Progenitor cell of endocrine pancreas (in vitro differentiated cells): ENCODE results near the gene ARHGAP11A. TPM values are rescaled to one million over a fixed set of nuclear protein-coding genes. Genes with fewer than 3 reads are reported as not detected.

Experiments used
- DNase-seq: peaks from one replicate; pipeline ENCODE4 v3.0.0; 2021; ENCODE audit warnings: low spot score; ENCODE audit not compliant: unreplicated experiment
- H3K27ac Mint-ChIP-seq: 2 replicates; pipeline ENCODE4 v1.8.0; 2021; ENCODE audit warnings: mild to moderate bottlenecking, moderate library complexity, mixed read lengths
- H3K27me3 Mint-ChIP-seq: 2 replicates; pipeline ENCODE4 v1.8.0; 2021; ENCODE audit warnings: mixed read lengths
- H3K36me3 Mint-ChIP-seq: 2 replicates; pipeline ENCODE4 v1.8.0; 2022; ENCODE audit warnings: mixed read lengths; ENCODE audit not compliant: insufficient read depth
- H3K4me1 Mint-ChIP-seq: 2 replicates; pipeline ENCODE4 v1.8.0; 2021; ENCODE audit warnings: low read depth, mixed read lengths
- H3K4me3 Mint-ChIP-seq: 2 replicates; pipeline ENCODE4 v1.8.0; 2021; ENCODE audit warnings: low read depth, mild to moderate bottlenecking, moderate library complexity, mixed read lengths
- H3K9me3 Mint-ChIP-seq: 2 replicates; pipeline ENCODE4 v1.8.0; 2021; ENCODE audit warnings: low read depth, mixed read lengths
- CTCF ChIP-seq: fragments of 200-600 bp; sonication (generic); IDR thresholded peaks from one replicate; pipeline ENCODE4 v1.5.0; 2021; ENCODE audit warnings: antibody characterized with exemption, mild to moderate bottlenecking; ENCODE audit not compliant: unreplicated experiment
- total RNA-seq: library from RNA; stranded (reverse); gene quantifications from 2 replicates; pipeline ENCODE4 v1.2.1, GENCODE V29; 2021

Gene ARHGAP11A
- total RNA-seq, 1 donor from 2014 or later: 28.0 TPM

DNA sequence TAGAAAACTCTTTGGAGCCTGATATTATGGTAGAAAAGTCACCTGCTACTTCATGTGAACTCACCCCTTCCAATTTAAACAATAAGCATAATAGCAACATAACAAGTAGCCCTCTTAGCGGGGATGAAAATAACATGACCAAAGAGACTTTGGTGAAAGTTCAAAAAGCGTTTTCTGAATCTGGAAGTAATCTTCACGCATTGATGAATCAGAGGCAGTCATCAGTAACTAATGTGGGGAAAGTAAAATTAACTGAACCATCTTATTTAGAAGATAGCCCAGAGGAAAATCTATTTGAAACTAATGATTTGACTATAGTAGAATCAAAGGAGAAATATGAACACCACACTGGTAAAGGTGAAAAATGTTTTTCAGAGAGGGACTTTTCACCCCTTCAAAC is 21.1 kb downstream of the ARHGAP11A start:
- H3K36me3 Mint-ChIP-seq: peaks cover 4% of the 10 kb centered on the region
- no peaks in the 10 kb centered on the region for H3K9me3 Mint-ChIP-seq
- no peaks in the 10 kb centered on the region for H3K27me3 Mint-ChIP-seq
- H3K27ac Mint-ChIP-seq: no peak overlapping the region
- H3K4me1 Mint-ChIP-seq: peaks cover 2% of the 10 kb centered on the region
- no peak for DNase-seq
- no peak for TF ChIP-seq CTCF
- no peak overlapping the region for H3K4me3 Mint-ChIP-seq

- H3K27me3 Mint-ChIP-seq: peaks cover 4% of the 10 kb centered on the region
- DNase-seq: no peak
- TF ChIP-seq CTCF: no peak
- peaks cover 6% of the 10 kb centered on the region for H3K4me1 Mint-ChIP-seq
- H3K36me3 Mint-ChIP-seq: peaks cover 4% of the 10 kb centered on the region
- H3K27ac Mint-ChIP-seq: no peak overlapping the region
- no peak overlapping the region for H3K4me3 Mint-ChIP-seq
- no peaks in the 10 kb centered on the region for H3K9me3 Mint-ChIP-seq
Measured at GRCh38 chr15:32636908-32637567, 21.7 kb downstream of the ARHGAP11A start.

- H3K27ac Mint-ChIP-seq: no peak overlapping the region
- TF ChIP-seq CTCF: no peak
- H3K9me3 Mint-ChIP-seq: no peaks in the 10 kb centered on the region
- H3K4me3 Mint-ChIP-seq: no peak overlapping the region
- H3K27me3 Mint-ChIP-seq: peaks cover 4% of the 10 kb centered on the region
- no peak for DNase-seq
- H3K36me3 Mint-ChIP-seq: peaks cover 4% of the 10 kb centered on the region
- peaks cover 7% of the 10 kb centered on the region for H3K4me1 Mint-ChIP-seq
Measured at GRCh38 chr15:32637704-32638103, 22.4 kb downstream of the ARHGAP11A start.

GRCh38 chr15:32641517-32642059 is 26.3 kb downstream of the ARHGAP11A start, which contains the start of gene SCG5:
SCG5 (plus strand) TSS chr15:32641710; CDS start chr15:32643593, 1,883 bp downstream.
- no peaks in the 10 kb centered on the region for H3K9me3 Mint-ChIP-seq
- H3K4me3 Mint-ChIP-seq: peak within 1 kb of the TSS; percentile 83
- peak within 1 kb of the TSS; percentile 94 for H3K27ac Mint-ChIP-seq
- H3K4me1 Mint-ChIP-seq: peaks cover 12% of the 10 kb centered on the region
- no peak for TF ChIP-seq CTCF
- peaks cover under 1% of the 10 kb centered on the region for H3K36me3 Mint-ChIP-seq
- peak; percentile 46 for DNase-seq
- peaks cover 9% of the 10 kb centered on the region for H3K27me3 Mint-ChIP-seq

- Mint-ChIP-seq H3K36me3 (no peaks in the 10 kb centered on the region), H3K4me3 (peak overlapping the region; percentile 33), H3K27me3 (peaks cover 9% of the 10 kb centered on the region), H3K4me1 (peaks cover 12% of the 10 kb centered on the region), H3K9me3 (no peaks in the 10 kb centered on the region), H3K27ac (no peak overlapping the region)
- DNase-seq: no peak
- TF ChIP-seq CTCF: no peak
Measured at GRCh38 chr15:32642667-32643435, 27.5 kb downstream of the ARHGAP11A start.
